Neural progenitor cell (in vitro differentiated cells): ENCODE data around the gene SLC35F5.

ENCODE experiments used
- CTCF ChIP-seq: fragments of 200-600 bp; sonication (generic); IDR thresholded peaks from 2 replicates; pipeline ENCODE4 v1.5.1; 2017; ENCODE audit warnings: antibody characterized with exemption, mild to moderate bottlenecking
- EZH2 ChIP-seq: fragments of 200-600 bp; sonication (generic); IDR thresholded peaks from 2 replicates; pipeline ENCODE4 v1.6.1; 2017; ENCODE audit warnings: antibody characterized with exemption, mild to moderate bottlenecking, moderate library complexity
- EZH2phosphoT487 ChIP-seq: fragments of 200-600 bp; sonication (generic); IDR thresholded peaks from 2 replicates; pipeline ENCODE4 v1.6.1; 2017; ENCODE audit warnings: antibody characterized with exemption

- TF ChIP-seq CTCF = no peak
- TF ChIP-seq EZH2 = no peak
- TF ChIP-seq EZH2phosphoT487 = no peak
Measured at GRCh38 chr2:113724010-113724409, 32.4 kb downstream of the SLC35F5 start.
